ENCODE data around the gene MAST4. TPM values are rescaled to one million over a fixed set of nuclear protein-coding genes. Genes with fewer than 3 reads are reported as not detected.

The MAST4 gene
- total RNA-seq, 1 donor: 12.7 TPM

DNA sequence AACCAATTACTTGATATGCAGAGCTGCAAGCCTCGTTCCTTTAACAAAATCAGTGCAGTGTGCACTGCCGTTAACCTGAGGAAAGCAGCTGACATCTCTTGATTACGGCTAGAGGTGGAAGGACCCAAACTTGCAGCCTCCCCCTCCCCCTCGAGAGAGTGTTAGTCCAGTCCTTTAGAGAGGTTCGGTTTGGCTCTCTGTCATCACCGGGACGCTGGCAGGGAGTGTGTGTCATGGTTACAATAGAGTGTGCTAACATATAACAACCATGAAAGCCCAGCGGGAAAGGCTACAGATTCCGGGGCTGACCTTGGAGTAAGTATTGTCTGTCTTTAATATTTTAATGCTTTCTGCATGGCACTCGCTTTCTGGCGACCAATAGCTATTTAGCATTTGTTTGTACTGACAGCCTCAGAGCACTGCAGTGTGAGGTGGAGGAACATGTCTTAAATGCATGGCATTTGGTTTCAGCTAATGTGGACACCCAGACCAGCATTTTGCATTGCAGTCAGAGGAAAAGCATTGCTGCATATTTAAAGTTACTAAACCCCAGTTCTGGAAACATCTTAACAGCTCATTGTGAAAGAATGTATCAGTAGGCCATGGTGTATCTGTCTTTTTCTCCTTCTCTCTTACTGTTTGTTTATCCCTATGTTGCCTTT, 362.9 kb downstream of the MAST4 start:
- peaks cover 25% of the 10 kb centered on the region for H3K4me1 ChIP-seq (ENCODE audit: insufficient read depth, low read length)
- peak overlapping the region; percentile 71 for H3K27ac ChIP-seq (ENCODE audit: low read depth, low read length)
- H4K20me1 ChIP-seq (ENCODE audit: insufficient read depth, low read length): no peaks in the 10 kb centered on the region
- peak overlapping the region; percentile 91 for H3K4me2 ChIP-seq (ENCODE audit: insufficient read depth, low read length)
- no peaks in the 10 kb centered on the region for H3K27me3 ChIP-seq (ENCODE audit: insufficient read depth, low read length)
- no peak for DNase-seq (ENCODE audit: insufficient read length, low spot score, missing footprints)
- H3K9me3 ChIP-seq (ENCODE audit: low read depth, low read length): no peaks in the 10 kb centered on the region
- peak overlapping the region; percentile 78 for H2AFZ ChIP-seq (ENCODE audit: low read length)
- H3K79me2 ChIP-seq (ENCODE audit: insufficient read depth, low read length): no peaks in the 10 kb centered on the region
- TF ChIP-seq, protein P1, sequence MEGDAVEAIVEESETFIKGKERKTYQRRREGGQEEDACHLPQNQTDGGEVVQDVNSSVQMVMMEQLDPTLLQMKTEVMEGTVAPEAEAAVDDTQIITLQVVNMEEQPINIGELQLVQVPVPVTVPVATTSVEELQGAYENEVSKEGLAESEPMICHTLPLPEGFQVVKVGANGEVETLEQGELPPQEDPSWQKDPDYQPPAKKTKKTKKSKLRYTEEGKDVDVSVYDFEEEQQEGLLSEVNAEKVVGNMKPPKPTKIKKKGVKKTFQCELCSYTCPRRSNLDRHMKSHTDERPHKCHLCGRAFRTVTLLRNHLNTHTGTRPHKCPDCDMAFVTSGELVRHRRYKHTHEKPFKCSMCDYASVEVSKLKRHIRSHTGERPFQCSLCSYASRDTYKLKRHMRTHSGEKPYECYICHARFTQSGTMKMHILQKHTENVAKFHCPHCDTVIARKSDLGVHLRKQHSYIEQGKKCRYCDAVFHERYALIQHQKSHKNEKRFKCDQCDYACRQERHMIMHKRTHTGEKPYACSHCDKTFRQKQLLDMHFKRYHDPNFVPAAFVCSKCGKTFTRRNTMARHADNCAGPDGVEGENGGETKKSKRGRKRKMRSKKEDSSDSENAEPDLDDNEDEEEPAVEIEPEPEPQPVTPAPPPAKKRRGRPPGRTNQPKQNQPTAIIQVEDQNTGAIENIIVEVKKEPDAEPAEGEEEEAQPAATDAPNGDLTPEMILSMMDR (IDR thresholded peaks at IDR 0.05; ENCODE audit: extremely low read depth, low read depth, low read length): no peak
- H3K4me3 ChIP-seq (ENCODE audit: insufficient read depth, low read length): peak overlapping the region; percentile 72
- H3K36me3 ChIP-seq (ENCODE audit: insufficient read depth, low read length): no peaks in the 10 kb centered on the region

DNA sequence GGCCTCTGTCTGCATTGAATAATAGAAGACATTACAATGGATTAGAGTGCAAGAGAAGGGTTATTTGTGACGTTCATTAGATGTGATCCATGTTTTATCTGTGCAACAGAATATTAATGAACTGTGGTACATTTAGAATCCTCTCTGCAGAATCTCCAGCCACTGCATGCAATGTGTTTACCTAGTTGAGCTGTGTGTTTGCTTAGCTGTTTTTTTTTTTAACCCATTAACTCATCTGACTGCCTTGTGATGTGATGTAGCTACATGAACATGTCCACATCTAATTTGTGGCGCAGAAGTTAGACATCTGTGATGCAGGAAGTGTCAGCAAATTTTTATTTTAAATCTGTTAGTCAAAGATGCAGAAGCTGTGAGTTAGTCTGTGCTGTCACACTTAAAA, 363.5 kb downstream of the MAST4 start:
- H3K36me3 ChIP-seq (ENCODE audit: insufficient read depth, low read length): no peaks in the 10 kb centered on the region
- H3K4me2 ChIP-seq (ENCODE audit: insufficient read depth, low read length): peak overlapping the region; percentile 91
- H3K9me3 ChIP-seq (ENCODE audit: low read depth, low read length): no peaks in the 10 kb centered on the region
- TF ChIP-seq, protein P1 (IDR thresholded peaks at IDR 0.05; ENCODE audit: extremely low read depth, low read depth, low read length): no peak
- H2AFZ ChIP-seq (ENCODE audit: low read length): peak overlapping the region; percentile 78
- H3K4me1 ChIP-seq (ENCODE audit: insufficient read depth, low read length): peaks cover 25% of the 10 kb centered on the region
- peak overlapping the region; percentile 72 for H3K4me3 ChIP-seq (ENCODE audit: insufficient read depth, low read length)
- H3K79me2 ChIP-seq (ENCODE audit: insufficient read depth, low read length): no peaks in the 10 kb centered on the region
- H4K20me1 ChIP-seq (ENCODE audit: insufficient read depth, low read length): no peaks in the 10 kb centered on the region
- DNase-seq (ENCODE audit: insufficient read length, low spot score, missing footprints): no peak
- H3K27ac ChIP-seq (ENCODE audit: low read depth, low read length): peak overlapping the region; percentile 71
- H3K27me3 ChIP-seq (ENCODE audit: insufficient read depth, low read length): no peaks in the 10 kb centered on the region

DNA sequence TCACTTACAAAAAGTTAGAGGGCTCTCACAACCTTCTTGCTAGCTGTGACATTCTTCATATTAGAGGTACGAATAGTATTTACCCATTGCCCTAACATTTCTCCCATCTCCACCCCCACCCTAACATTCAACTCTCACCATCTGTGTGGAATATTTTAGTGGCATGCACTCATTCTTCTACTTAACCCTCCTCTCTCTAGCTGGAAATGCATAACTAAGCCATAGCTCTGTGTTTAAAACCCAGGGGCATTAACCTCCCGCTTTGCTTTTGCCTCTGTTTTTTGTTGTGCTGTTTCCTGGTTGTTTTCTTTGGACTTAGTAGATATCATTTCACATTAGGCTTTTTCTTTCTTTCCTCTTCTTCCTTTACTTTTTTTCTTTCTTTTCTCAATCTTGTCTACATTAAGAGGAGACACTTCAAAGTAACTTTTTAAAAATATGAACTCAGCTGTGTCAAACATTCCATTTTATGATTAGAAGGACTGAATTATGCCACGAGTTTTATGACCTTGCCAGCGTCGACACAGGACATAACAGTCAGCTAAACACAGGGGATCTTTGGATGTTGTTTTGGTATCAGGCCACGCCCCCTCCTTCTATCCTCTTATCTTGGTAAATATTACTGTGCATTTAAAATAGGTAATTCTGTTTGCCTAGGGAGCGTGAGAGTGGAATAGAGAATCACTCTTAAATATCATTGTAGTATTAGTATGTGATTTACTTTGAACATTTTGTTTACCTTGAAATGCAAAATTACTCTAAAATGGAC, 364.4 kb downstream of the MAST4 start:
- H3K79me2 ChIP-seq (ENCODE audit: insufficient read depth, low read length): no peaks in the 10 kb centered on the region
- H3K4me1 ChIP-seq (ENCODE audit: insufficient read depth, low read length): peaks cover 25% of the 10 kb centered on the region
- DNase-seq (ENCODE audit: insufficient read length, low spot score, missing footprints): no peak
- H3K27ac ChIP-seq (ENCODE audit: low read depth, low read length): peak overlapping the region; percentile 71
- no peaks in the 10 kb centered on the region for H3K36me3 ChIP-seq (ENCODE audit: insufficient read depth, low read length)
- H3K27me3 ChIP-seq (ENCODE audit: insufficient read depth, low read length): no peaks in the 10 kb centered on the region
- no peaks in the 10 kb centered on the region for H3K9me3 ChIP-seq (ENCODE audit: low read depth, low read length)
- H2AFZ ChIP-seq (ENCODE audit: low read length): peak overlapping the region; percentile 66
- TF ChIP-seq, protein P1 (IDR thresholded peaks at IDR 0.05; ENCODE audit: extremely low read depth, low read depth, low read length): no peak
- peak overlapping the region; percentile 72 for H3K4me3 ChIP-seq (ENCODE audit: insufficient read depth, low read length)
- H4K20me1 ChIP-seq (ENCODE audit: insufficient read depth, low read length): no peaks in the 10 kb centered on the region
- peak overlapping the region; percentile 91 for H3K4me2 ChIP-seq (ENCODE audit: insufficient read depth, low read length)

DNA sequence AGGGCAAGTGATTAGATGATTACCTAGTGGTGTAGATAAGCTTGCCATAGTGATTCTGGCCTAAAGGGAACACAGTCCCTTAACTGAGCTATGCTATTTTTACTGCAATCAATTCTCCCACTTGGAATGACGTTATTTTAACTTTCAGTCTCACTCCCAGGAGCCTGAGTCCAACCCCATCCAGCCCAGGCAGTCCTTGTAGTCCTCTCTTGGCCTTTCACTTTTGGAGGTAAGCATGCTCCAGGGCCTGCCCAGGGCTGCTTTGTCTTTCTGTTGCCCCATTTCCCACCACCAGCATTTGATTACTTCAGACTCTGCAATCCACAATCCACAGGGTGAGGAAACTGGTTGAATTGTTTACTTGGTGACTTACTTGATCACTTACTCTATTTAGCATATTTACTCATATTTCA, 367.4 kb downstream of the MAST4 start:
- Histone ChIP-seq H4K20me1 (ENCODE audit: insufficient read depth, low read length) (no peaks in the 10 kb centered on the region), H3K36me3 (ENCODE audit: insufficient read depth, low read length) (no peaks in the 10 kb centered on the region), H3K4me2 (ENCODE audit: insufficient read depth, low read length) (no peak overlapping the region), H2AFZ (ENCODE audit: low read length) (peak overlapping the region; percentile 63), H3K4me1 (ENCODE audit: insufficient read depth, low read length) (peaks cover 21% of the 10 kb centered on the region), H3K79me2 (ENCODE audit: insufficient read depth, low read length) (no peaks in the 10 kb centered on the region), H3K27me3 (ENCODE audit: insufficient read depth, low read length) (no peaks in the 10 kb centered on the region), H3K9me3 (ENCODE audit: low read depth, low read length) (no peaks in the 10 kb centered on the region), H3K4me3 (ENCODE audit: insufficient read depth, low read length) (no peak overlapping the region), H3K27ac (ENCODE audit: low read depth, low read length) (no peak overlapping the region)
- TF ChIP-seq, protein P1 (IDR thresholded peaks at IDR 0.05; ENCODE audit: extremely low read depth, low read depth, low read length): no peak
- no peak for DNase-seq (ENCODE audit: insufficient read length, low spot score, missing footprints)
